GM21381 (cell line): ENCODE data around the gene CHD6.

Experiments used
- ATAC-seq: cut with Tn5 transposase; IDR thresholded peaks from one replicate; pipeline ENCODE4 v1.9.1; 2021; ENCODE audit warnings: mild to moderate bottlenecking, moderate library complexity; ENCODE audit not compliant: unreplicated experiment

Gene CHD6

DNA sequence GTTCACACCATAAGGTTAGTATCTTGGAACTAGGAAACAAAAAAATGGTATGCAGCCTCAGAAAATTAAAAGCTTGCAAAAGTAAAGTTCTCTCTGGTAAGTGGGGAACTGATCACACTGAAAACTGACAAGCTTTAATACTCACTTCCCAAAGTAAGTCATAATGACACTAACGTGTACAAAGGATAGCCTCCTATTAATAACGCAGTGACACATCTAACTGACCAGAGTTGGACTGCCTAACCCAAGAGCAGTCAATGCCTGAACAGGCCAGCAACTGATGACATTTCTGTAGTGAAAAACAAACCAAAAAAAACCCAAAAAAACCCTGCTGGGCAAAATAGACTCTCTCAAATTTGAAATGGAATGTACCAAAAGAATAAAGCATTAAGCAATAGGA is 30.7 kb downstream of the CHD6 start:
- no peak for ATAC-seq

DNA sequence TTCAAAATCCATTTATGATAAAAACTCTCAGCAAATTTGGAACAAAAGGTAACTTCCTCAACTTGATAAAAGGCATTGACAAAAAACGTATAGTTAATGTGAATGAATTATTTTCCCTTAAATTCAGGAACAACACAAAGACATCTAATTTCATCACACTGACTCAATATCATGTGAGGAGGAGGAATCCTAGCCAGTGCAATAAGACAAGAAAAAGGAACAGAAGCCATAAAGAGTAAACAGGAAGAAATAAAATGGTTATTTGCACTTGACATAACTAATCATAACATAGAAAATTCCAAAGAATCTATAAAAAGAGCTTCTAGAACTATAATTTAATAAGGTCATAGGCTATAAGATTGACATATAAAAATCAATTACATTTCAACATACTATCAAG is 31.4 kb downstream of the CHD6 start:
- no peak for ATAC-seq

DNA sequence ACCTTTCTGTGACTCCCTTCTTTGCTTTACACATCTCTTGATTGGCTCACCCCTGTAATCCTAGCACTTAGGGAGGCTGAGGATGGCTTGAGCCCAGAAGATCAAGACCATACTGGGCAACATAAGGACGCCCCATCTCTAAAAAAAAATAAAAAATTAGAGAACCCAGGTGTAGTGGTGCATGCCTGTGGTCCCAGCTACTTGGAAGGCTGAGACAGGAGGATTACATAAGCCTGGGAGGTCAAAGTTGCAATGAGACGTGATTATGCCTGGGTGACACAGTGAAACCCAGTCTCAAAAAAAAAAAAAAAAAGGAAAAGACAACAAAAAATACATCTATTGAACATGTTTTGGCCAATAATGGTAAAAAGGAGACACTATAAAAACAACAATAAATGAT is 37.8 kb downstream of the CHD6 start:
- ATAC-seq, result no peak

- no peak for ATAC-seq
Observed at GRCh38 chr20:41577129-41578009, 40.8 kb downstream of the CHD6 start.

- ATAC-seq, result no peak
Observed at GRCh38 chr20:41575412-41575811, 42.8 kb downstream of the CHD6 start.

DNA sequence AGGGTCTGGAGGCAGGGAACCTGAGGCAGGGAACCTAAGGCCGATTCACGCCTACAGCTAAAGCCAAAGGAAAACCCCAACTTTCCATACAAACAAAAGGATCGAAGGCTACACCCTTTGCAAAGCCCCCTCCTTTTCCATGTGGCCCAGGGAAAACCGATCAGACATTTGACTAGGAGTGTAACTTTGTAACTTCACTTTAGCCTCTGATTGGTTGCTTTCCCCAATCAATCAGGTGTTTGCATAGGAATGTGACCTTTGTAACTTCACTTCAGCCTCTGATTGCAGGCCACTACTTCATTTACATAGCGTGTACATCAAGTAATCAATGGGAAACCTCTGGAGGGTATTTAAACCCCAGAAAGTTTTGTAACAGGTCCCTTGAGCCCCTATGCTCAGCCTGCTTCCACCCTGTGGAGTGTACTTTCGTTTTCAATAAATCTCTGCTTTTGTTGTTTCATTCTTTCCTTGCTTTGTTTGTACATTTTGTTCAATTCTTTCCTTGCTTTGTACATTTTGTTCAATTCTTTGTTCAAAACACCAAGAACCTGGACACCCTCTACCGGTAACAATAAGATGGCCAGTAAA is 43.3 kb downstream of the CHD6 start:
- ATAC-seq, result no peak

GRCh38 chr20:41573955-41574354 is 44.2 kb downstream of the CHD6 start:
- ATAC-seq, result no peak

GRCh38 chr20:41572010-41572572 is 46.1 kb downstream of the CHD6 start:
- ATAC-seq, result no peak

GRCh38 chr20:41571006-41571405 is 47.2 kb downstream of the CHD6 start:
- ATAC-seq, result no peak

DNA sequence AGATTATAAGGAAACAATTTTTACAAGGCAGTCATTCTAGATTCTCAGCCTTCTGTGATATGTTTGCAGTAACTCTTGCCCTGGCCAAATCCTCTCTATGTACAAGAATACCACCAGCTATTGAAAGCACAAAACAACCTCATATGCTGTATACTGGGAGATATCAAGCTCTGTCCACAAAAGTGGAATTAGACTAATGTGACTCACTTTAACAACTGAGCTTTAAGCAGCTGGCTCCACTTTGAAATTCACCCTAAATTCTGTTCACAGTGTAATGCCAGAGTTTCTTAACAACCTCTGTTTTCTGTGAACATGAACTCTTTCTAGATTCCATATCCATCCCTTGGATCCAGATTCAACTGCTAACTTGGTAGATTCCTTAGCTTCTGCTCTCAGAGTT is 47.6 kb downstream of the CHD6 start:
- no peak for ATAC-seq

DNA sequence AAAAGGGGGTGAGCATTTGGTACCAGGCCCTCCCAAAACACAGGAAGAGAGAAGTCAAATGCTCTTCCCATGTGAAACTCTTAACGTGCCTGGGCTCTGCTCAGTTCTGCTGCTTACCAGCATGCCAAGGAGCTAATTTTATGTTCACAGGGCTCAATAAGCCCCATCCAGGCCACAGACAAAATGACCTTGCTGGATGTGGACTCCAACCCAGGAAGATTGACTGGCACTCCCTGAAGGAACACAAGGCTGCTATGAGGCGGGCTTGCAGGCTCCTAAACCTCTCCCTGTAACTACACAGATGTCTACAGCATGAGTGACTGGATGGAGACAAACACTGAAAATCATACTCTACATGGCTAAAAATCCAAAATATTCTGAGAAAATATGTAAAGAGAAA is 50.6 kb downstream of the CHD6 start:
- no peak for ATAC-seq

- ATAC-seq, result no peak
Observed at GRCh38 chr20:41566896-41567527, 51.2 kb downstream of the CHD6 start.

DNA sequence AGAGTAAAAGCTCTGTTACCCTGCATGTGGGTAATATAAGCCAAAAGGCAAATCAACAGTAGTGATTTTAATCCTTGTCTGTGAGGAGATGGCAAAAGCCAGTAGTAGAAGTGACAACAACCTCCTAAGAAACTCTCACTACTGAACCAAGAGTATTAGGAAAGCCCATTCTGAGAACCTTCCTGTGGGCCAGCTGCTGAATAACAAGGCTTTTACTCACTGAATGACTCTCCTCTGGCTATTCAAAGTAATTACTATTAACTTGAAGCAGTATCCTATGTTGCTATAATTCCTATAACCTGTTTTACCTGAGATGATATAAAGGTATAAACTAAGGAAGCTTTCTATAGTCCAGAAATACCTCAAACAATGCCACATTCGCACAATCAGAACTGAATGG is 55.1 kb downstream of the CHD6 start:
- no peak for ATAC-seq

DNA sequence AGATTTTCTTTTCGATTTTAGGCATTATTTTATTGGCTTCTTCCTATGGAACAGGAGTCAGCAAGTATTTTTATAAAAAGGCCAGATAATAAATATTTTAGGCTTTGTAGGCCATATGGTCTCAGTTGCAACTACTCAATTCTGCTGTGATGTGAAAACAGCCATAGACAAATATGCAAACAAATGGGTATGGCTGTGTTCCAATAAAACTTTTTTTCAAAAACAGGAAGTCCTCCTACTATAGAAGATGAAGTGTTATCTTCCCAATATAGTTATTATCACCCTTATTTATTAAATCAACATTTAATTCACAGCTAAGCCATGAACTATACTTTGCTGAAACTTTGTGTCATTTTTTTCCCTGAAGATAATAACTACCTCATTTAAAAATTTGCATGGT is 57.2 kb downstream of the CHD6 start:
- no peak for ATAC-seq

DNA sequence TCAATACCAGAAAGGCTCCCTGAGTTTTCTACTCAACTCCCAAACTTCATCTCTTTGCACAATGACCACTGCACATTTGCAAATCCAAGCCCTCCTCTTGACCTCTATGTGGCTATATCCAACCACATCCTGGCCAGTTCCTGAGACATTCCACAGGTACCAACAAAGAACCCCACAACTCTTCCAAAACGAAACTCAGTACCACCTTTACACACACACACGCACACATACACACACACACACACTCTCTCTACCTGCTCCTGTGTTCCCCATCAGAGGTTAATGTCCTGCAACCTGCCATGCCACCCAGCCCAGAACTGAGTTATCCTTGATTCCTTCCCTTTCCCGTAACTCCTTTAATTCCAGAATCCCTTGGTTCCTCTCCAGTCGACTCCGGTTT is 58.5 kb downstream of the CHD6 start:
- ATAC-seq, result no peak

GRCh38 chr20:41553142-41553879 is 64.9 kb downstream of the CHD6 start:
- ATAC-seq, result no peak

DNA sequence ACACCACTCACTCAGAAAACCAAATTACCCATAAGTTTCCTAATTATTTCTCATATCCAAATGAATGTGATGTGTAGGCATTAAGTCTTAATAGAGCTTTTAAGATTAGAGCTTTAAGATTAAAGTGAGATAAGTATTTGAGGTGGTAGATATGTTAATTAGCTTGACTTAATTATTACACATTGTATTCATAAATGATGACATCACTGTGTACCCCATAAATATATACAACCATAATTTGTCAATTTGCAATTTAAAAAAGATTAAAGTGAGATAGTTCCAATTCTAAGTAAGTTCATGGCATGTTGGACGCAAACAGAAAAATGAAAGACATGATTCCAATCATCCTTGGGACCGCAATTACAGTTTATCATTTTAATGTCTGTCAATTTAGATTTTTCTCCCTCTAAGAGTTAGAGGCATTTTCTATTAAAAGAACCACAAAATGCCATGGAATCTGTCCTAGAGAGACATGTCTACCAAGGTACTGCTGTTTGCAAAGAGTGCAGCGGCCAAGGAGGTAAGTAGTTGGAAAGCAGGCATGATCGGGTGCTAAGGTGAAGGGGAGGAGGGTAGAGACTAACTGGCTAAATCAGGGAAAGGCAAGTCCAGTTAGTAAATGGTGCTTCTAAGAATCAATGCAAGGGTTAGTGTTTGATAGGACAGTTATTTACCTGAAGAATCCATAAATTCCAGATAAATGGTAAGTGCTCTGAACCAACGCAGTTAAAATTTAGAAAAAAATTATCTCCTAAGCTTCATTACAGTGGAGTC is 65.7 kb downstream of the CHD6 start:
- no peak for ATAC-seq

DNA sequence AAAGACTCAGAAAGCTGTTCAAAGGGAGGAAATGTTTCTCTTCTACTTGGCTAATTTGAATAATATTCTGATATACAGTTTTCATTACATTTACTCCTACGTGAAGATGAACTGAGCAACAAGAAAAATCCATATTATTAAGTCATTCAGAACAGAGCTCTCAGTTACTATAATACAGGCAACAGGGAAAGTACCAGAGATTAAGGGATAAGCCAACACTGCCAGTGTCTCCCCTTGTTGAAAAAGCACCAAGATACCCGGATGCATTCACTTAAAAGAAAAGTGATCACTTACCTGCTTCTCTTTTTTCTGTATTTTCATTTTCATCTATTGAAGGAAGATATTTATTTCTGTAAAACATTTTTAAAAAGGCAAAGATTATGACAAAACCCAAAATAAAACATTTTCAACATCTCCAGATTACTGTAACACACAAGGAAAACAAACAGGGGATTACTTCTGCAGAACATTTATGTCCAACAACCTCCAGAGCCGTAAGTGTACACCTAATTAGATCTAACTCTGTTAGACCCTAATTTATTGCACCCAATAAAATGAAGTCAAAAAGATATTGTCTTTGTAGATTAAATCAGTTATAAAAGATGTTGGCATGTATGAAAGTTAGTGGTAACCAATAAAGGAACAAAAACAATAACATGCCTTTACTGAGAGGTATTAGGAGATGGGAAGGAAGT is 67.0 kb downstream of the CHD6 start:
- ATAC-seq, result no peak

- ATAC-seq, result no peak
Observed at GRCh38 chr20:41547221-41547620, 71.0 kb downstream of the CHD6 start.

DNA sequence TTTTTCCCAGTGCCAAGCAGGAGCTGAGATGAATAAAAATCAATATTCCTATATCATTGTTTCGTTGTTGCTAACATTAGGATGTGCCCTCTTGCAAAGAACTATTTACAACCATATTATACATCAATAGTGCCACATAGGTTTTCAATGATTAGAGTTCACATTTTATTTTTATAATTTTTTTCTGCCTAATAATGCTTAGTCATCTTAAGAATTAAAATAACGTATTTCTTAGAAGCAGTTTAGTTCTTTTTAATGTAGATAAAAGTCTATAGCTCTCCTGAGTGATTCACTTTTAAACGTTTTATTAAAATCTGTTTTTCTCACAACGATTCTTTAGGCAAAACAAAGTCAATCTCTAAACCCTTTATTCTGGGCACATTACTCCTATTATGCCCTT is 71.6 kb downstream of the CHD6 start:
- no peak for ATAC-seq
